ENCODE data around the gene ARID5B. TPM values are rescaled to one million over a fixed set of nuclear protein-coding genes. Genes with fewer than 3 reads are reported as not detected.
"Not testable (repeated sequence)": the region's sequence is repeated elsewhere in the genome, so short reads cannot be mapped to it uniquely, and the experiment has no call there.

ARID5B gene
- total RNA-seq, 1 donor from 2014 or later, result 13.7 TPM

DNA sequence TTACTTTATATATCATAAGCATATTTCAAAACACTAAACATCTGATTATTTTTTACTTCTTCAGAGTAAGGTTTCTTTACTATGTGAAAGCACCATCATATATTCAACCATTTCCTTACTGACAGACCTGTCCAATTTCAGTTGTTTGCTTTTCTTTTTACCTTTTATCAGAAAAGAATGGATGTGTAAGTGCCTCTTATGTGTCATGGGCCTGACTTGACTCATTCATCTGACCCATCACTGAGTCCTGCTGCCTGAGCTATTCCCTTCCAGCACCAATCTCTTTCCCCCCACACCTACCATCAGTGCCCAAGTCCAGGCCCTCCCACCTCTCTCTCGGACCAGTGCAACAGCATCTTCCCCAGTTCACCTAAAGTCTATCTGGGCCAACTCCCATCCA is 41.7 kb upstream of the ARID5B start:
- TF ChIP-seq, protein P1, sequence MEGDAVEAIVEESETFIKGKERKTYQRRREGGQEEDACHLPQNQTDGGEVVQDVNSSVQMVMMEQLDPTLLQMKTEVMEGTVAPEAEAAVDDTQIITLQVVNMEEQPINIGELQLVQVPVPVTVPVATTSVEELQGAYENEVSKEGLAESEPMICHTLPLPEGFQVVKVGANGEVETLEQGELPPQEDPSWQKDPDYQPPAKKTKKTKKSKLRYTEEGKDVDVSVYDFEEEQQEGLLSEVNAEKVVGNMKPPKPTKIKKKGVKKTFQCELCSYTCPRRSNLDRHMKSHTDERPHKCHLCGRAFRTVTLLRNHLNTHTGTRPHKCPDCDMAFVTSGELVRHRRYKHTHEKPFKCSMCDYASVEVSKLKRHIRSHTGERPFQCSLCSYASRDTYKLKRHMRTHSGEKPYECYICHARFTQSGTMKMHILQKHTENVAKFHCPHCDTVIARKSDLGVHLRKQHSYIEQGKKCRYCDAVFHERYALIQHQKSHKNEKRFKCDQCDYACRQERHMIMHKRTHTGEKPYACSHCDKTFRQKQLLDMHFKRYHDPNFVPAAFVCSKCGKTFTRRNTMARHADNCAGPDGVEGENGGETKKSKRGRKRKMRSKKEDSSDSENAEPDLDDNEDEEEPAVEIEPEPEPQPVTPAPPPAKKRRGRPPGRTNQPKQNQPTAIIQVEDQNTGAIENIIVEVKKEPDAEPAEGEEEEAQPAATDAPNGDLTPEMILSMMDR (IDR thresholded peaks at IDR 0.05; ENCODE audit: borderline replicate concordance), result no peak
- Histone ChIP-seq H3K27ac (replicated peaks) (no peak overlapping the region), H3K27me3 (ENCODE audit: low read depth) (no peaks in the 10 kb centered on the region), H3K4me1 (no peaks in the 10 kb centered on the region), H3K36me3 (no peaks in the 10 kb centered on the region), H3K9me3 (replicated peaks) (no peaks in the 10 kb centered on the region), H3K4me3 (no peak overlapping the region)
- intact Hi-C loops (cut with micrococcal nuclease), result no loop called here
- DNase-seq, result no peak

DNA sequence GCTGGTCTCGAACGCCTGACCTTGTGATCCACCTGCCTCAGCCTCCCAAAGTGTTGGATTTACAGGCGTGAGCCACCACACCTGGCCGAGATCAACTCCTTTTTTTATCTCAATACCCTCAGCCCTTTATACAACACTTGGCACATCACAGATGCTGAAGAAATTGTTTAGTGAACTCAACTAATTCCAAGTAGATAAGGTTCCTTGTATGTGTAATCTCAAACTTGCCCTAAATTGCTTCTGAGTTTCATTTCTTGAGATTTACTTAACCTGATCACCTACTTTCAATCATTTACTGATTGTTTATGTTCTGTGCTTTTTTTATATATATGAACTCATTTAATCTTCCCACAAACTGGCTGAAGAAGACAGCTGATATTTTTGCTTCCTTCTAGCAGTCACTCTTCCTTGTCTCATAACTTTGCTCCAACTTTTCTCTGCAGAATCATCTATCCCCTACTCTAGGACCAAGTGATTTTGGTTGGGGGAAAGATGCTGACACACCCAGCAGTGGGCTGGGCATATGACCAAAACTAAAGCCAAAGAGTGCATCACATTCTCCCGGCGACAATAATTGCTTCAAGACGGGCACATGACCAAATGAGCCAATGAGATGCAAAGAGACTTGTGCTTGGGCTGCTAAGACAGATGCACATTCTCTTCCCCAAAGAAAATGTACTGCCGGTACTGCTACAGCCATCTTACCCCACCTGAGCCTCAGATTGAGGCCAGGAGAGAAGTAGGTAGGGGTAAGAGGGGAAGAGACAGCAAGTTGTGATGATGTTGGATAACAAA is 40.3 kb upstream of the ARID5B start:
- intact Hi-C loops (cut with micrococcal nuclease), result no loop called here
- no peak for DNase-seq
- Histone ChIP-seq H3K4me3 (no peak overlapping the region), H3K9me3 (replicated peaks) (no peaks in the 10 kb centered on the region), H3K27me3 (ENCODE audit: low read depth) (no peaks in the 10 kb centered on the region), H3K36me3 (no peaks in the 10 kb centered on the region), H3K27ac (replicated peaks) (no peak overlapping the region), H3K4me1 (no peaks in the 10 kb centered on the region)
- TF ChIP-seq, protein P1 (IDR thresholded peaks at IDR 0.05; ENCODE audit: borderline replicate concordance), result no peak

DNA sequence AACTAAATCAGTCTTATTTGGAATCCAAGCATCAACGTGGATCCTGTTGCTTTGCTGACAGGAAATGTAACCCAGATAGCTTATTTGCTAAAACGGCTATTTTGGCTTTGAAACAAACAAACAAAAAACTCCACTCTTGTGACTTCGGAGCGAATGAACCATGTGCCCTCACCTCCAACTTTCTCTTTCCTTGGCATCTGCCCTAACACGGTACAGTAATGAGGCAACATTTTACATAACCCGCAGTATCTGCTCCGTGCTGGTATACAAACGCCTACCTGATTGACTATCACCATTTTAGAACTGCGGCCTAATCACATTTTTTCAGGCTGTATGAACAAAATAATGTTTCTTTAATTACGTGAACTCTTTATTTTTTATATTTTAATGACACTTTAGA is 37.5 kb upstream of the ARID5B start:
- H3K27me3 ChIP-seq (ENCODE audit: low read depth), result no peaks in the 10 kb centered on the region
- H3K4me3 ChIP-seq, result no peak overlapping the region
- no peak overlapping the region for H3K27ac ChIP-seq (replicated peaks)
- DNase-seq, result no peak
- intact Hi-C loops (cut with micrococcal nuclease), result no loop called here
- H3K4me1 ChIP-seq, result no peaks in the 10 kb centered on the region
- no peaks in the 10 kb centered on the region for H3K9me3 ChIP-seq (replicated peaks)
- H3K36me3 ChIP-seq, result no peaks in the 10 kb centered on the region
- TF ChIP-seq, protein P1 (IDR thresholded peaks at IDR 0.05; ENCODE audit: borderline replicate concordance), result no peak

DNA sequence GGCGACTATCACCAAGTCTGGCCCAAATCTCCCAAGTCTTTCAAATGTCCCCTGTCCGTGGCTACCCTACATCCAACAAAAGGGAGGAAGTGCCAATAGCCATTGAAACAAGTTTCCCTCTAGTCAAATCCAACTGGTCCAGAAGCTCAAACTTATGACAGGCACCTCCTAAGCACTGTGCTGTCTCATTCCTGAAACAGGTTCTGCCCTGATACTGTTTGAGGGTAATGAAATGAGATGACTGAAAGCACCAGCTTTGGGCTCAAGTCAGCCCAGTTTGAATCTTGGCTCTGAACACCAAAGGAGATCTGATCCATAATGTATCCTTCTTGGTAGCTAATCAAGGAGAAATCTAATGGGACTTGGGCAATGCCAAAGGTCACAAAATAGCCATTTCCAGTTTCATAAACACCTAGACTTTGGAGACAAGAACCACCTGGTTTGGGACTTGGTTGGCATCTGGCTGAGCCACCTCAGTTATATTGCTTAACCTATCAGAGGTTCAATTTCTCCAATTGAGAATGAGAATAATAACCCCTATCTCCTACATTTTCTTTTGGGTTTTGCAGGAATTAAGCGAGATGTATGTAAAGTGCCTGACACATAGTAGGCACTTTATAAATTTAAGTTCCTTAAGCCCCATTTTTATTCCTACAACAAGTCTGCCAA is 34.7 kb upstream of the ARID5B start:
- H3K27me3 ChIP-seq (ENCODE audit: low read depth), result no peaks in the 10 kb centered on the region
- no peak overlapping the region for H3K27ac ChIP-seq (replicated peaks)
- H3K9me3 ChIP-seq (replicated peaks), result no peaks in the 10 kb centered on the region
- no peak for DNase-seq
- no peaks in the 10 kb centered on the region for H3K36me3 ChIP-seq
- H3K4me3 ChIP-seq, result peak overlapping the region; percentile 70
- TF ChIP-seq, protein P1 (IDR thresholded peaks at IDR 0.05; ENCODE audit: borderline replicate concordance), result no peak
- intact Hi-C loops (cut with micrococcal nuclease), result no loop called here
- H3K4me1 ChIP-seq, result peaks cover 10% of the 10 kb centered on the region

DNA sequence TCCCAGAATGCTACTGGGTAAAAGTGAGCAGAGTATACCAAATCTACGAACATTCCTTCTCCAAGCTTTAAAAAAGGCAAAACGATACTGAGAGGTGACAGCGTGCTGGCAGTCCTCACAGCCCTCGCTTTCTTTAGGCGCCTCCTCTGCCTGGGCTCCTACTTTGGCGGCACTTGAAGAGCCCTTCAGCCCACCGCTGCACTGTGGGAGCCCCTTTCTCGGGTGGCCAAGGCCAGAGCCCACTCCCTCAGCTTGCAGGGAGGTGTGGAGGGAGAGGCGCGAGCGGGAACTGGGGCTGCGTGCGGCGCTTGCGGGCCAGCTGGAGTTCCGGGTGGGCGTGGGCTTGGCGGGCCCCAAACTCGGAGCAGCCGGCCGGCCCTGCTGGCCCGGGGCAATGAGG is 34.1 kb upstream of the ARID5B start:
- H3K36me3 ChIP-seq; H3K27me3 ChIP-seq (ENCODE audit: low read depth); intact Hi-C loops (cut with micrococcal nuclease); H3K4me1 ChIP-seq; H3K9me3 ChIP-seq (replicated peaks): not testable (repeated sequence)
- DNase-seq, result peak; percentile 15
- Histone ChIP-seq H3K4me3 (peak overlapping the region; percentile 70), H3K27ac (replicated peaks) (peak overlapping the region; percentile 33)

DNA sequence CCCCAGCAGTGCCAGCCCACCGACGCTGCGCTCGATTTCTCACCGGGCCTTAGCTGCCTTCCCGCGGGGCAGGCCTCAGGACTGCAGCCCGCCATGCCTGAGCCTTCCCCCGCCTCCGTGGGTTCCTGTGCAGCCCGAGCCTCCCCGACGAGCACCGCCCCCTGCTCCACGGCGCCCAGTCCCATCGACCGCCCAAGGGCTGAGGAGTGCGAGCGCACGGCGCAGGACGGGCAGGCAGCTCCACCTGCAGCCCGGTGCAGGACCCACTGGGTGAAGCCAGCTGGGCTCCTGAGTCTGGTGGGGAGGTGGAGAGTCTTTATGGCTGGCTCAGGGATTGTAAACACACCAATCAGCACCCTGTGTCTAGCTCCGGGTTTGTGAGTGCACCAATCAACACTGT is 33.7 kb upstream of the ARID5B start:
- H3K27me3 ChIP-seq (ENCODE audit: low read depth); H3K9me3 ChIP-seq (replicated peaks); intact Hi-C loops (cut with micrococcal nuclease); H3K4me1 ChIP-seq; H3K36me3 ChIP-seq: not testable (repeated sequence)
- Histone ChIP-seq H3K27ac (replicated peaks) (peak overlapping the region; percentile 33), H3K4me3 (peak overlapping the region; percentile 70)
- TF ChIP-seq, protein P1 (IDR thresholded peaks at IDR 0.05; ENCODE audit: borderline replicate concordance), result peak; percentile 44
- peak; percentile 31 for DNase-seq

All from left ventricle myocardium inferior (tissue), 1 donor.